ENCODE data around the gene TREML4.
A peak's percentile ranks its signal among the peaks of the same experiment; 100 is the strongest.

DNA sequence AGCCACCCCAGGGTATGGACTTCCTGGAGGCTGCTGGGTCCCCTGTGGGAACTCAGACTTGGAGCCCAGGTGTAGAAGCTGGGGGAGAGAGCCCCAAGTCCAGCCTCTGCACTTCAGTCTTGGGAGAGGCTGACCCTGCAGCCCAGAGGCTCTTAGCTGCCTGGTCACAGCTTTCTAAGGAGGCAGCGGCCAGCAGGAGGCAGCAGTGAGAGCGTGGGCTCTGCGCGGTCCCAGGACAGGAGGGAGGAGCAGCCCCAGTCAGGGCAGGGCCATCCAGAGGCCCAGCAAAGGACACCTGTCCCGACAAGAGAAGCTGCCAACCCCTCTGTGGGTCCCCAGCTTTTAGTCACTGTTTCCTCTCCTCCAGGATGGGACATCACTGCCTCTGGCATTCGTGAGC is 36.6 kb upstream of the TREML4 start:
- no peak for TF ChIP-seq STAT1 (conservative IDR thresholded peaks at IDR 0.05)
- peak; percentile 40 to 67 (median 61); a peak in 5 of 6 replicates for TF ChIP-seq CTCF (IDR thresholded peaks at IDR 0.05 in 2 of 3, conservative IDR thresholded peaks at IDR 0.05 in 1 of 3; ENCODE audit: control insufficient read depth in 2 of 3, extremely low read depth in 1 of 3, insufficient read depth in 1 of 3, low read depth in 3 of 3, low read length in 3 of 3)
- TF ChIP-seq HDAC6 (IDR thresholded peaks at IDR 0.05; ENCODE audit: unreplicated experiment) = no peak
